OCI-LY1 (cell line): ENCODE data around the gene SDK1.

ENCODE experiments used
- H2AFZ ChIP-seq: fragments of 200-600 bp; sonication (generic), shearing (Covaris generic); 2 replicates; pipeline ENCODE4 v1.6.0; 2014; ENCODE audit warnings: antibody characterized with exemption, mild to moderate bottlenecking, low read length
- H3F3A ChIP-seq: fragments of 200-600 bp; sonication (generic), shearing (Covaris generic); 2 replicates; pipeline ENCODE4 v1.6.0; 2014; ENCODE audit warnings: mild to moderate bottlenecking, antibody characterized with exemption, low read length, moderate library complexity; ENCODE audit not compliant: insufficient read depth
- H3K27ac ChIP-seq: fragments of 200-600 bp; sonication (generic); 2 replicates; pipeline ENCODE4 v1.5.1; 2014; ENCODE audit warnings: low read length, mixed run types, mild to moderate bottlenecking, low read depth; ENCODE audit not compliant: poor library complexity, severe bottlenecking
- H3K27me3 ChIP-seq: fragments of 200-600 bp; sonication (generic); 2 replicates; pipeline ENCODE4 v1.6.0; 2014; ENCODE audit warnings: antibody characterized with exemption, mild to moderate bottlenecking, low read length, moderate library complexity; ENCODE audit not compliant: insufficient read depth
- H3K36me3 ChIP-seq: fragments of 200-600 bp; sonication (generic); 2 replicates; pipeline ENCODE4 v1.6.1; 2014; ENCODE audit warnings: mild to moderate bottlenecking, antibody characterized with exemption, low read length, moderate library complexity, mixed read lengths; ENCODE audit not compliant: insufficient read depth
- H3K4me1 ChIP-seq: fragments of 200-600 bp; sonication (generic); 2 replicates; pipeline ENCODE4 v1.5.1; 2014; ENCODE audit warnings: mild to moderate bottlenecking, low read length, moderate library complexity; ENCODE audit not compliant: insufficient read depth, severe bottlenecking
- H3K4me2 ChIP-seq: fragments of 200-600 bp; sonication (generic), shearing (Covaris generic); 2 replicates; pipeline ENCODE4 v1.6.1; 2014; ENCODE audit warnings: low read length
- H3K4me3 ChIP-seq: fragments of 200-600 bp; sonication (generic); 2 replicates; pipeline ENCODE4 v1.5.1; 2014; ENCODE audit warnings: low read length, low read depth, mild to moderate bottlenecking, mixed read lengths; ENCODE audit not compliant: poor library complexity, severe bottlenecking
- H3K79me2 ChIP-seq: fragments of 200-600 bp; shearing (Covaris generic); 2 replicates; pipeline ENCODE4 v1.6.1; 2016; ENCODE audit warnings: mixed run types, low read length, mixed read lengths; ENCODE audit not compliant: insufficient read depth
- H3K9ac ChIP-seq: fragments of 200-600 bp; sonication (generic), shearing (Covaris generic); 2 replicates; pipeline ENCODE4 v1.6.1; 2014; ENCODE audit warnings: mild to moderate bottlenecking, low read length, mixed read lengths
- H3K9me2 ChIP-seq: fragments of 200-600 bp; sonication (generic), shearing (Covaris generic); 2 replicates; pipeline ENCODE4 v1.6.1; 2014; ENCODE audit warnings: low read depth, mild to moderate bottlenecking, low read length, mixed read lengths
- H3K9me3 ChIP-seq: fragments of 200-600 bp; shearing (Covaris generic); 2 replicates; pipeline ENCODE4 v1.6.1; 2014; ENCODE audit warnings: low read length, mixed read lengths
- H4K20me1 ChIP-seq: fragments of 200-600 bp; sonication (generic), shearing (Covaris generic); 2 replicates; pipeline ENCODE4 v1.6.0; 2016; ENCODE audit warnings: mild to moderate bottlenecking, low read length; ENCODE audit not compliant: insufficient read depth
- CTCF ChIP-seq: fragments of 200-600 bp; sonication (generic), shearing (Covaris generic); IDR thresholded peaks from 2 replicates; pipeline ENCODE4 v1.5.1; 2017; ENCODE audit warnings: mild to moderate bottlenecking, antibody characterized with exemption, low read length, moderate library complexity, mixed read lengths
- EZH2 ChIP-seq: fragments of 200-600 bp; sonication (generic), shearing (Covaris generic); IDR thresholded peaks from 2 replicates; pipeline ENCODE4 v1.8.0; 2017; ENCODE audit warnings: borderline replicate concordance, mixed run types, mild to moderate bottlenecking, antibody characterized with exemption, low read length, moderate library complexity, mixed read lengths

Gene SDK1

GRCh38 chr7:4189131-4189570 is 888.1 kb downstream of the SDK1 start:
- Histone ChIP-seq H3K79me2 (no peaks in the 10 kb centered on the region), H3F3A (no peaks in the 10 kb centered on the region), H3K9me2 (no peaks in the 10 kb centered on the region), H3K4me3 (no peak overlapping the region), H3K4me1 (no peaks in the 10 kb centered on the region), H3K36me3 (no peaks in the 10 kb centered on the region; the same call in 1 of the 2 replicates), H3K9me3 (peaks cover 5% of the 10 kb centered on the region; the same call in 1 of the 2 replicates), H3K4me2 (no peak overlapping the region), H3K27me3 (no peaks in the 10 kb centered on the region), H3K27ac (no peak overlapping the region), H4K20me1 (no peaks in the 10 kb centered on the region), H2AFZ (no peak overlapping the region), H3K9ac (no peak overlapping the region)
- TF ChIP-seq EZH2 (no peak), CTCF (no peak)

- no peaks in the 10 kb centered on the region for H3K9me2 ChIP-seq
- no peaks in the 10 kb centered on the region for H4K20me1 ChIP-seq
- H3K79me2 ChIP-seq = no peaks in the 10 kb centered on the region
- peaks cover 5% of the 10 kb centered on the region; the same call in 1 of the 2 replicates for H3K9me3 ChIP-seq
- H3K27me3 ChIP-seq = no peaks in the 10 kb centered on the region
- H3K4me1 ChIP-seq = no peaks in the 10 kb centered on the region
- no peak overlapping the region for H3K9ac ChIP-seq
- H3K4me2 ChIP-seq = no peak overlapping the region
- no peaks in the 10 kb centered on the region for H3F3A ChIP-seq
- H3K4me3 ChIP-seq = no peak overlapping the region
- no peak overlapping the region for H2AFZ ChIP-seq
- TF ChIP-seq EZH2 (no peak), CTCF (no peak)
- no peak overlapping the region for H3K27ac ChIP-seq
- H3K36me3 ChIP-seq = no peaks in the 10 kb centered on the region; the same call in 1 of the 2 replicates
Observed at GRCh38 chr7:4190010-4190981, 889.2 kb downstream of the SDK1 start.

- Histone ChIP-seq H3K9me3 (peaks cover 5% of the 10 kb centered on the region; the same call in 1 of the 2 replicates), H3K4me3 (no peak overlapping the region), H3F3A (no peaks in the 10 kb centered on the region), H3K4me1 (no peaks in the 10 kb centered on the region), H3K27me3 (no peaks in the 10 kb centered on the region), H3K27ac (no peak overlapping the region), H3K79me2 (no peaks in the 10 kb centered on the region), H3K36me3 (no peaks in the 10 kb centered on the region; the same call in 1 of the 2 replicates), H2AFZ (no peak overlapping the region), H3K4me2 (no peak overlapping the region), H3K9me2 (no peaks in the 10 kb centered on the region), H3K9ac (no peak overlapping the region), H4K20me1 (no peaks in the 10 kb centered on the region)
- no peak for TF ChIP-seq EZH2
- no peak for TF ChIP-seq CTCF
Observed at GRCh38 chr7:4191046-4191445, 890.0 kb downstream of the SDK1 start.
